GM23248 (cell line): Measurements from ENCODE around the gene ODAD2. TPM values are rescaled to one million over a fixed set of nuclear protein-coding genes. Genes with fewer than 3 reads are reported as not detected.
"Not testable (repeated sequence)": the region's sequence is repeated elsewhere in the genome, so short reads cannot be mapped to it uniquely, and the experiment has no call there.

Experiments
- DNase-seq: peaks from one replicate; pipeline ENCODE4 v3.0.0-alpha.2; 2015
- H2AFZ ChIP-seq: fragments of 200-600 bp; sonication (generic); 2 replicates; pipeline ENCODE4 v1.6.1; 2016; ENCODE audit warnings: antibody characterized with exemption
- H3F3A ChIP-seq: fragments of 200-600 bp; sonication (generic); 2 replicates; pipeline ENCODE4 v1.6.1; 2016; ENCODE audit warnings: mild to moderate bottlenecking, antibody characterized with exemption, mixed run types; ENCODE audit not compliant: insufficient read depth
- H3K27ac ChIP-seq: fragments of 200-600 bp; sonication (generic); 2 replicates; pipeline ENCODE4 v1.5.1; 2016; ENCODE audit warnings: mild to moderate bottlenecking
- H3K27me3 ChIP-seq: fragments of 200-600 bp; sonication (generic); replicated peaks from 2 replicates; pipeline ENCODE4 v1.6.1; 2016; ENCODE audit warnings: mild to moderate bottlenecking; ENCODE audit not compliant: insufficient read depth
- H3K36me3 ChIP-seq: fragments of 200-600 bp; sonication (generic); 2 replicates; pipeline ENCODE4 v1.6.1; 2016; ENCODE audit warnings: low read depth, mild to moderate bottlenecking
- H3K4me1 ChIP-seq: fragments of 200-600 bp; sonication (generic); 2 replicates; pipeline ENCODE4 v1.6.1; 2016; ENCODE audit warnings: mild to moderate bottlenecking; ENCODE audit not compliant: insufficient read depth
- H3K4me2 ChIP-seq: fragments of 200-600 bp; sonication (generic); one replicate; pipeline ENCODE4 v1.6.1; 2016; ENCODE audit warnings: mild to moderate bottlenecking; ENCODE audit not compliant: unreplicated experiment
- H3K4me3 ChIP-seq: fragments of 200-600 bp; sonication (generic); 2 replicates; pipeline ENCODE4 v1.5.1; 2016; ENCODE audit warnings: mild to moderate bottlenecking
- H3K79me2 ChIP-seq: fragments of 200-600 bp; sonication (generic); 2 replicates; pipeline ENCODE4 v1.6.1; 2016; ENCODE audit warnings: mild to moderate bottlenecking; ENCODE audit not compliant: insufficient read depth
- H3K9ac ChIP-seq: fragments of 200-600 bp; sonication (generic); 2 replicates; pipeline ENCODE4 v1.6.1; 2016; ENCODE audit warnings: mild to moderate bottlenecking
- H3K9me2 ChIP-seq: fragments of 200-600 bp; sonication (generic); 2 replicates; pipeline ENCODE4 v1.6.1; 2016; ENCODE audit warnings: mixed run types, mild to moderate bottlenecking, moderate library complexity; ENCODE audit not compliant: insufficient read depth
- H3K9me3 ChIP-seq: fragments of 200-600 bp; sonication (generic); one replicate; pipeline ENCODE4 v1.6.1; 2017; ENCODE audit warnings: low read depth
- H4K20me1 ChIP-seq: fragments of 200-600 bp; sonication (generic); 2 replicates; pipeline ENCODE4 v1.6.0; 2016; ENCODE audit not compliant: insufficient read depth
- EZH2 ChIP-seq: fragments of 200-600 bp; sonication (generic); IDR thresholded peaks from 2 replicates; pipeline ENCODE4 v1.6.1; 2018; ENCODE audit warnings: antibody characterized with exemption, mild to moderate bottlenecking; ENCODE audit not compliant: insufficient read depth, poor library complexity, severe bottlenecking
- EZH2phosphoT487 ChIP-seq: fragments of 200-600 bp; sonication (generic); IDR thresholded peaks from 2 replicates; pipeline ENCODE4 v1.6.1; 2018; ENCODE audit warnings: antibody characterized with exemption, moderate library complexity, mild to moderate bottlenecking, low read depth; ENCODE audit not compliant: insufficient read depth
- WGBS, 2 experiments: methylation state at CpG; one replicate each; pipeline ENCODE4 v1.1.6; 2015 to 2017; ENCODE audit warnings: low lambda C conversion rate in 2 of 2, low coverage in 1 of 2; ENCODE audit errors: missing lambda C conversion rate in 2 of 2; 5-methylcytosine and 5-hydroxymethylcytosine counted together
- in situ Hi-C: fragments of 300-500 bp; cut with MboI; formaldehyde crosslinking; loops from 2 replicates; pipeline ENCODE4 v1.15.0; 2020
- polyA plus RNA-seq: library from polyadenylated mRNA; unstranded; fragments of >200 nt; fragmentation: Nextera tagmentation; extraction: Ambion mirVana; gene quantifications from 2 replicates; pipeline ENCODE4 v1.2.1, GENCODE V29; 2016
- total RNA-seq: library from RNA; depleted of rRNA; stranded (reverse); fragments of >200 nt; shearing (Covaris generic); gene quantifications from 2 replicates; pipeline ENCODE4 v1.2.3, GENCODE V29; 2014

Gene ODAD2
- total and polyA plus RNA-seq, 2 experiments from 2014 or later = 1.5 to 1.7 TPM

GRCh38 chr10:27998178-27998953, 513 bp downstream of the ODAD2 start:
- Histone ChIP-seq H3K4me3 (peak overlapping the region; percentile 83), H3K36me3 (no peaks in the 10 kb centered on the region), H3K9ac (peak overlapping the region; percentile 72), H2AFZ (peak overlapping the region; percentile 99), H3K9me2 (no peaks in the 10 kb centered on the region), H3K27me3 (no peaks in the 10 kb centered on the region; the same call in 1 of the 2 replicates), H3K9me3 (no peaks in the 10 kb centered on the region), H3K4me2 (peak overlapping the region; percentile 95), H3F3A (no peaks in the 10 kb centered on the region), H3K79me2 (no peaks in the 10 kb centered on the region), H3K4me1 (peaks cover 11% of the 10 kb centered on the region; the same call in 1 of the 2 replicates), H3K27ac (no peak overlapping the region), H4K20me1 (no peaks in the 10 kb centered on the region)
- in situ Hi-C loops = no loop called here
- WGBS, 2 experiments = 2 to 3% methylated on average over 41 to 61 of the region's 62 CpGs
- peak; percentile 55 for DNase-seq
- TF ChIP-seq EZH2phosphoT487 (no peak), EZH2 (no peak)

GRCh38 chr10:27997865-27998177, 1.1 kb downstream of the ODAD2 start:
- Histone ChIP-seq H3K27ac (no peak overlapping the region), H3K4me3 (peak overlapping the region; percentile 83), H2AFZ (peak overlapping the region; percentile 99), H3K4me1 (peaks cover 11% of the 10 kb centered on the region; the same call in 1 of the 2 replicates), H3F3A (no peaks in the 10 kb centered on the region), H3K9me3 (no peaks in the 10 kb centered on the region), H3K36me3 (no peaks in the 10 kb centered on the region), H3K4me2 (peak overlapping the region; percentile 95), H3K9ac (peak overlapping the region; percentile 72), H3K27me3 (no peaks in the 10 kb centered on the region; the same call in 1 of the 2 replicates), H4K20me1 (no peaks in the 10 kb centered on the region), H3K79me2 (no peaks in the 10 kb centered on the region), H3K9me2 (no peaks in the 10 kb centered on the region)
- TF ChIP-seq EZH2 = no peak
- no peak for TF ChIP-seq EZH2phosphoT487
- no peak for DNase-seq
- WGBS, 2 experiments = 19 to 20% methylated on average over 5 of the region's 5 CpGs
- in situ Hi-C loops = no loop called here

- no peak for TF ChIP-seq EZH2phosphoT487
- no peak for TF ChIP-seq EZH2
- in situ Hi-C loops = no loop called here
- H3F3A ChIP-seq = no peaks in the 10 kb centered on the region
These were observed 3.6 kb downstream of the ODAD2 start for GRCh38 chr10:27995311-27995710.

GRCh38 chr10:27989357-27989756, 9.5 kb downstream of the ODAD2 start:
- not testable (repeated sequence) for H3K9me2 ChIP-seq, H3K9me3 ChIP-seq

More at GRCh38 chr10:27995311-27995710, 3.6 kb downstream of the ODAD2 start:
- no peak overlapping the region for H3K4me3 ChIP-seq
- peaks cover 11% of the 10 kb centered on the region; the same call in 1 of the 2 replicates for H3K4me1 ChIP-seq
- no peaks in the 10 kb centered on the region for H3K9me3 ChIP-seq
- no peaks in the 10 kb centered on the region for H3K9me2 ChIP-seq
- no peaks in the 10 kb centered on the region for H3K36me3 ChIP-seq
- no peak overlapping the region for H2AFZ ChIP-seq
- no peak overlapping the region for H3K27ac ChIP-seq
- peak; percentile 13 for DNase-seq
- H4K20me1 ChIP-seq = no peaks in the 10 kb centered on the region
- H3K4me2 ChIP-seq = no peak overlapping the region
- no peaks in the 10 kb centered on the region for H3K79me2 ChIP-seq
- 78 to 81% methylated on average over 2 of the region's 2 CpGs for WGBS, 2 experiments
- H3K9ac ChIP-seq = no peak overlapping the region
- no peaks in the 10 kb centered on the region for H3K27me3 ChIP-seq

More at GRCh38 chr10:27989357-27989756, 9.5 kb downstream of the ODAD2 start:
- H3K9ac ChIP-seq, H3K4me1 ChIP-seq, H3K36me3 ChIP-seq, DNase-seq, H4K20me1 ChIP-seq, H3K27me3 ChIP-seq, H3K4me2 ChIP-seq, H3K79me2 ChIP-seq, H3F3A ChIP-seq, H3K4me3 ChIP-seq, H2AFZ ChIP-seq, in situ Hi-C loops, H3K27ac ChIP-seq: not testable (repeated sequence)
- 72 to 76% methylated on average over 2 of the region's 2 CpGs for WGBS, 2 experiments
